HG03558 (cell line): ENCODE data around the gene TSSC4.

Experiments used
- ATAC-seq: cut with Tn5 transposase; IDR thresholded peaks from one replicate; pipeline ENCODE4 v1.9.1; 2021; ENCODE audit warnings: moderate number of reproducible peaks; ENCODE audit not compliant: unreplicated experiment; ENCODE audit errors: extremely low read depth

The TSSC4 gene

GRCh38 chr11:2368178-2368850 is 32.2 kb upstream of the TSSC4 start:
- ATAC-seq = no peak

GRCh38 chr11:2368851-2369180 is 31.7 kb upstream of the TSSC4 start:
- ATAC-seq = no peak

GRCh38 chr11:2369320-2369719 is 31.2 kb upstream of the TSSC4 start:
- no peak for ATAC-seq

GRCh38 chr11:2369896-2370295 is 30.7 kb upstream of the TSSC4 start:
- no peak for ATAC-seq

- no peak for ATAC-seq
These were observed 25.9 kb upstream of the TSSC4 start for GRCh38 chr11:2374456-2375201.

- ATAC-seq = no peak
These were observed 25.2 kb upstream of the TSSC4 start for GRCh38 chr11:2375341-2375853.

GRCh38 chr11:2375964-2376551 is 24.5 kb upstream of the TSSC4 start:
- ATAC-seq = no peak

- ATAC-seq = no peak
These were observed 23.6 kb upstream of the TSSC4 start, which contains the start of gene CD81 for GRCh38 chr11:2376751-2377451. TSS of gene CD81 (plus strand) at chr11:2377310. CDS start at chr11:2377550, 240 bp downstream.

- no peak for ATAC-seq
These were observed 22.8 kb upstream of the TSSC4 start for GRCh38 chr11:2377511-2378443.

- no peak for ATAC-seq
These were observed 21.9 kb upstream of the TSSC4 start for GRCh38 chr11:2378527-2379210.

GRCh38 chr11:2379466-2380174 is 20.9 kb upstream of the TSSC4 start:
- no peak for ATAC-seq

- ATAC-seq = no peak
These were observed 20.2 kb upstream of the TSSC4 start for GRCh38 chr11:2380396-2380795.

GRCh38 chr11:2380807-2381350 is 19.7 kb upstream of the TSSC4 start:
- ATAC-seq = no peak

- ATAC-seq = no peak
These were observed 18.9 kb upstream of the TSSC4 start for GRCh38 chr11:2381494-2382128.

- no peak for ATAC-seq
These were observed 18.4 kb upstream of the TSSC4 start for GRCh38 chr11:2382129-2382517.

GRCh38 chr11:2382936-2383851 is 17.4 kb upstream of the TSSC4 start:
- ATAC-seq = no peak
